D721Med (cell line): ENCODE measurements around the gene CADM4.

ENCODE experiments used
- DNase-seq: peaks from one replicate; pipeline ENCODE4 v3.0.0; 2011; ENCODE audit warnings: low spot score; ENCODE audit not compliant: insufficient read length
- FAIRE-seq: peaks from 2 replicates; lab custom pipeline; 2011; peaks lifted over from hg19 to GRCh38; lab: Jason Lieb, UNC
- TF ChIP-seq, protein P1 (sequence below): IDR thresholded peaks from 2 replicates; pipeline ENCODE4 v1.5.1; 2012; ENCODE audit warnings: mild to moderate bottlenecking, control low read depth; ENCODE audit not compliant: insufficient read depth; ENCODE audit errors: missing control alignments

Gene CADM4

DNA sequence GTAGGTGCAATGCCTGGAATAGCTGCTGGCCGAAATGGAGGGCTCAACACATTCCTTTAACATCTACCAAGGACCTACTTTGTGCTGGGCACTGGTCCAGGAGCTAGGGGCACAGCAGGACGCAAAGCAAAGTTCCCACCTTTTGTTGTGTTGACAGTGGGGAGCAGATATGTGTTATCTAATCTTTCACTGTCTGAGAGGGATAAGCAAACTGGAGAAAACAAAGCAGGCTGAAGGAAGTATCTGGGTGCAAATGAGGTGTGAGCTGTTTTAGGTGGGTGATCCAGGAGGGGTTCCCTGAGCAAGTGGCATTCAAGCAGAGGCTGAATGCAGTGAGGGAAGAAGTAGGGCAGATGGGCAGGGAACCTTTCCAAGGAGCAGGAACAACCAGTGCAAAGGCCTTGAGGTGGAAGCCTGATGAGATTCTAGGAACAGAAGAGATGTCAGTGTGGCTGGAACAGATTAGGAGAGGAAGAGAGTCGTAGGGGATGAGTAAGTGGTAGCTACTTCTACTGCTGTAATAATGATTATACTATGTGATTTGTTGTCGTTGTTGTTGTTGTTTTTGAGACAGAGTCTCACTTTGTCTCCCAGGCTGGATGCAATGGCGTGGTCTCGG lies 32.5 kb upstream of the CADM4 start:
- FAIRE-seq (no peak), DNase-seq (no peak)
- TF ChIP-seq, protein P1, sequence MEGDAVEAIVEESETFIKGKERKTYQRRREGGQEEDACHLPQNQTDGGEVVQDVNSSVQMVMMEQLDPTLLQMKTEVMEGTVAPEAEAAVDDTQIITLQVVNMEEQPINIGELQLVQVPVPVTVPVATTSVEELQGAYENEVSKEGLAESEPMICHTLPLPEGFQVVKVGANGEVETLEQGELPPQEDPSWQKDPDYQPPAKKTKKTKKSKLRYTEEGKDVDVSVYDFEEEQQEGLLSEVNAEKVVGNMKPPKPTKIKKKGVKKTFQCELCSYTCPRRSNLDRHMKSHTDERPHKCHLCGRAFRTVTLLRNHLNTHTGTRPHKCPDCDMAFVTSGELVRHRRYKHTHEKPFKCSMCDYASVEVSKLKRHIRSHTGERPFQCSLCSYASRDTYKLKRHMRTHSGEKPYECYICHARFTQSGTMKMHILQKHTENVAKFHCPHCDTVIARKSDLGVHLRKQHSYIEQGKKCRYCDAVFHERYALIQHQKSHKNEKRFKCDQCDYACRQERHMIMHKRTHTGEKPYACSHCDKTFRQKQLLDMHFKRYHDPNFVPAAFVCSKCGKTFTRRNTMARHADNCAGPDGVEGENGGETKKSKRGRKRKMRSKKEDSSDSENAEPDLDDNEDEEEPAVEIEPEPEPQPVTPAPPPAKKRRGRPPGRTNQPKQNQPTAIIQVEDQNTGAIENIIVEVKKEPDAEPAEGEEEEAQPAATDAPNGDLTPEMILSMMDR: no peak

DNA sequence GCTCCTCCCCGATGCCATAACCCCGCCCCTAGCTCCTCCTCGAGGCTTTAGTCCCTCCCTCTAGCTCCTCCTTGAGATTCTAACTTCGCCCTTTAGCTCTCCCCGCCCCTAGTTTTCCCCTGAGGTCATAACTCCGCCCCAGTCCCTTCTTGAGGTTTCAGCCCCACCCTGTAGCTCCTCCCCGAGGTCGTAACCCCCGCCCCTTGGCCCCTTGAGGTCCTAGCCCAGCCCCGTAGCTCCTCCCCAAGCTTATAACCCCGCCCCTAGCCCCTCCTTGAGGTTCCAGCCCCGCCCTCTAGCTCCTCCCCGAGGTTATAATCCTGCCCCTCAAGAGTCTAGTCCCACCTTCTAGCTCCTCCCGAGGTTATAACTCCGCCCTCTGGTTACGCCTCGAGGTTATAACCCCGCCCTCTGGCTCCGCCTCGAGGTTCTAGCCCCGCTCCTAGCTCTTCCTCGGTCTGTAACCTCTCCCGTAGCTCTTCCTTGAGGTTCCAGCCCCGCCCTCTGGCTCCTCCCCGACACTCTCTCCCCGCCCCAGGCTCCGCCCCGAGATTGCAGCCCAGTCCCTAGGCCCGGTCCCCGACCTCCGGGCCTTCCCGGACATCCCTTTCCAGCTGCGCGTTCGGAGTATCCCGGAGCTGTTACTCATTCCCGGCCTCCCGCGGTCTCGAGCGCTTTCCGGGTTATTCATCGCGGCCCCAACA lies 28.9 kb upstream of the CADM4 start:
- TF ChIP-seq, protein P1: no peak
- FAIRE-seq: no peak

DNA sequence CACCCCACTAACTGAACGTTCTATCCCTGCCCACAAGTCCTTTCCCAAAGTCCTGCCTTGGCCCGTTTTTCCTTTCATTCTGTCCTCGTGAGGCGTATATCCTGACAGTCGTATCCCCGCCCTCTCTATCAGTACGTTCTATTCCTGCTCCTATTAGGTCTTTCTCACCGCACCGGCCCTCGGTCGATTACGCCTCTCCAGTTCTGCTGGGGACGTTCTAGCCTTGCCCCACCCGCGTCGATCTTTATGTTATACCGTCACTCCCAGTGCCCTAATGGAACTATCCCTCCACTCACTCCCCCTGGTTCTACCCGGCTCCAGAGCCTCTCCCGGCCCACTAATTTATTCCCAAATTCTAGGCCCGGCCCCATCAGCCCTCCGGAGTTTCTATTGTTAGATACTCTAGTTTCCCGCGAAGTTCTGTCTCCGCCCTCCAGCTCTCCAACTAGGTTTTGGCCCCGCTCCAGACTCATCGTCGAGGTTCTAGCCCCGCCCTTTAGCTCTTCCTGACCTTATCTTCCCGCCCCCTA lies 28.3 kb upstream of the CADM4 start:
- DNase-seq (no peak), FAIRE-seq (no peak)
- TF ChIP-seq, protein P1: no peak

More for the DNA sequence above, 28.9 kb upstream of the CADM4 start:
- DNase-seq: peak; percentile 88

DNA sequence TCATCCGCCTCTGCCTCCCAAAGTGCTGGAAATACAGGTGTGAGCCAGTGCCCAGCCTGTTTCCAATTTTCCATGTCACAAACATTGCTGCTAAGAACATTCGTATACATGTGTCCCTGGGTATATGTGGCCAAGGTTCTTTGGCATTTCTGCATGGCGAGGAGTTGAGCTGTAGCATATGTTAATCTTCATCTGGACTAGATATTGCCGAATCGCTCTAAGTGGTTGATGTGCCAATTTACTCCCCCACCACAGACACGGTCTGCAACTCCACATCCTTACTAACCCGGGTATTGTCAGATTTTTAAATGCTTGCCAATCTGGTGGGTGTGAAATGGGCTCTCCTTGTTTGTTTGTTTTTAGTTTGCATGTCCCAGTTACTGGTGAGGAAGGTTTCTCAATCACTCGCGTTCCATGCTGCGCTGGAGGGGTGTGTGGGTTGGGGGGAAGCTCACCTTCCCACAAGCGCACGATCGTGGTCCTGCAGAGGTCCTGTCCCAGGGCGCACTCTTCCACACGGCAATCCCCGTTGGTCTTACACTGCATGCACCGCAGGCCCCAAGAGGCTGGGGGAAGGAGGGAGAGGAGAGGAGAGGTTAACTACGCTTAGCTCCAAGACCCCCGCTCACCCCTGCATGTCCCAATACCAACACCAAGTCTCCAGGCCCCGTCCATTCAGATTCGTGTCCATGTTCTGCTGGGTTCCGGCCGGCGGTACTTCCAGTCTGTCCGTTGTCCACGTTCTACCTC lies 27.7 kb upstream of the CADM4 start:
- no peak for DNase-seq
- TF ChIP-seq, protein P1: no peak
- FAIRE-seq: no peak

DNA sequence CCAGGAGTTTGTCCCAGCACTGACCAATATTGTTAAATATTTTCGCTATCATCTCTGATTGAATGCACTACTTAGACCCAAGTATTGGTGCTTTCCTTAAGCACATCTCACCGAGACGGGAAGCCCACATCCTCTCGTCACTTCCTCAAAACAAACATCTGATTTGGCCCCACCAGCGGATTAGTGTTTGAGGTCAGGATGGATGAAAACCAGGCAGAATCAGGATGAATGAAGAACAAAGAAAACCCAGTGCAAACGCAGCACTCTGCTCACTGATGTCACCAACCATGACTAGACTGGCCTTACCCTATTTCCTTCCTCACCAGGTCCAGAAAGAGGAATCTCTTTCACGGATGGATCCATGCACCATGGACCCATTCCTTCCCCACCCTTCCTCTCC lies 24.4 kb upstream of the CADM4 start:
- no peak for FAIRE-seq
- TF ChIP-seq, protein P1: no peak

DNA sequence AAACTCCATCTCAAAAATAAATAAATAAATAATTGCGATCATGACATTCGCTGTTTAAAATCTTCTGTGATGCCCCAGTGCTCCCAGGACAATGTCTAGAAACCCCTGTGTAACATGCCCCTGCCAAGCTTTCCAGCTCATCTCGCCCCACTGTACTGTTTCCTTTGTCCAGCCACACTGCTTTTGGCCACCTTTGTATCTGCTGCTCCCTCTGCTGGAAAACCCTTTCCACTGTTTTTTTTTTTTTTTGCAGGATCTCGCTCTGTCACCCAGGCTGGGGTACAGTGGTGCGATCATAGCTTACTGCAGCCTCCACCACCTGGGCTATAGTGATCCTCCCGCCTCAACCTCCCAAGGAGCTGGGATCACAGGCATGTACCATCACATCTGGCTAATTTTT lies 22.8 kb upstream of the CADM4 start:
- DNase-seq (no peak), FAIRE-seq (no peak)
- TF ChIP-seq, protein P1: peak; percentile 22

More for the DNA sequence above, 24.4 kb upstream of the CADM4 start:
- no peak for DNase-seq
